Caco-2 (cell line): ENCODE results near the gene FUZ. TPM values are rescaled to one million over a fixed set of nuclear protein-coding genes. Genes with fewer than 3 reads are reported as not detected.

Experiments used
- BruUV-seq: library from RNA; stranded (reverse); fragments of 400-500 nt; replicated peaks from 2 replicates; lab custom pipeline; 2021; lab: Mats Ljungman, UMichigan
- CTCF ChIA-PET: fragments of 300-600 bp; sonication (Branson Sonifier 250); formaldehyde crosslinking; loops from one replicate; lab custom pipeline; 2022; ENCODE audit warnings: antibody characterized with exemption; lab: Charles Lee
- POLR2A ChIA-PET: fragments of 300-600 bp; sonication (Branson Sonifier 250); formaldehyde crosslinking; loops from one replicate; lab custom pipeline; 2022; ENCODE audit warnings: antibody characterized with exemption; lab: Charles Lee
- DNase-seq, 2 experiments: peaks; one replicate each; pipeline versions ENCODE4 v3.0.0 to v3.0.0-alpha.2; 2020 to 2022
- H3K27me3 ChIP-seq: replicated peaks from 2 replicates; pipeline ENCODE4 v1.6.0; 2011; ENCODE audit warnings: low read length; ENCODE audit not compliant: control insufficient read depth, insufficient read depth
- H3K36me3 ChIP-seq: 2 replicates; pipeline ENCODE4 v1.5.1; 2011; ENCODE audit warnings: low read length; ENCODE audit not compliant: control insufficient read depth, insufficient read depth
- H3K4me1 ChIP-seq: fragments of 250-450 bp; sonication (Bioruptor Pico); 2 replicates; pipeline ENCODE4 v1.5.1; 2020; ENCODE audit warnings: mild to moderate bottlenecking
- H3K4me3 ChIP-seq: 2 replicates; pipeline ENCODE4 v1.5.1; 2011; ENCODE audit warnings: low read depth, mild to moderate bottlenecking, control low read depth, low read length
- H3K9me3 ChIP-seq: fragments of 250-450 bp; sonication (Bioruptor Pico); 2 replicates; pipeline ENCODE4 v1.5.1; 2020; ENCODE audit warnings: mild to moderate bottlenecking, moderate library complexity
- H3K27ac Mint-ChIP-seq: one replicate; pipeline ENCODE4 v1.8.0; 2022; ENCODE audit warnings: mixed read lengths; ENCODE audit not compliant: unreplicated experiment
- H3K27me3 Mint-ChIP-seq: one replicate; pipeline ENCODE4 v1.8.0; 2022; ENCODE audit warnings: mixed read lengths; ENCODE audit not compliant: insufficient read depth, unreplicated experiment
- H3K36me3 Mint-ChIP-seq: one replicate; pipeline ENCODE4 v1.8.0; 2022; ENCODE audit warnings: mild to moderate bottlenecking, mixed read lengths; ENCODE audit not compliant: insufficient read depth, unreplicated experiment
- H3K4me1 Mint-ChIP-seq: one replicate; pipeline ENCODE4 v1.8.0; 2022; ENCODE audit warnings: low read depth, mixed read lengths; ENCODE audit not compliant: unreplicated experiment
- H3K4me3 Mint-ChIP-seq: one replicate; pipeline ENCODE4 v1.8.0; 2022; ENCODE audit warnings: mild to moderate bottlenecking, moderate library complexity, mixed read lengths; ENCODE audit not compliant: unreplicated experiment
- H3K9me3 Mint-ChIP-seq: one replicate; pipeline ENCODE4 v1.8.0; 2022; ENCODE audit warnings: mixed read lengths; ENCODE audit not compliant: unreplicated experiment
- CTCF ChIP-seq, 2 experiments: fragments of 200-600 bp in 1 of 2; IDR thresholded peaks; 1 replicate in 1 of 2; 2 replicates in 1 of 2; pipeline versions ENCODE4 v1.5.1 to v1.8.0; 2011 to 2022; ENCODE audit warnings: antibody characterized with exemption in 1 of 2, control low read depth in 1 of 2, inconsistent platforms in 1 of 2, low read depth in 1 of 2, low read length in 1 of 2, mild to moderate bottlenecking in 1 of 2, moderate library complexity in 1 of 2; ENCODE audit not compliant: insufficient read depth in 1 of 2, severe bottlenecking in 1 of 2, unreplicated experiment in 1 of 2
- intact Hi-C: fragments of 100-400 bp; cut with micrococcal nuclease; formaldehyde crosslinking; loops from one replicate; pipeline ENCODE4 v1.10.0; 2022; ENCODE audit not compliant: unreplicated experiment
- total RNA-seq: library from RNA; stranded (reverse); gene quantifications from 2 replicates; pipeline ENCODE4 v1.2.3, GENCODE V29; 2022

The FUZ gene
- total RNA-seq, 1 experiment from 2014 or later: 0.75 TPM

GRCh38 chr19:49843265-49843664 lies 30.2 kb upstream of the FUZ start:
- no TSS peak for BruUV-seq
- H3K36me3 ChIP-seq: peaks cover 3% of the 10 kb centered on the region; the same call in 1 of the 2 replicates
- Mint-ChIP-seq H3K4me1 (no peaks in the 10 kb centered on the region), H3K27me3 (no peaks in the 10 kb centered on the region), H3K4me3 (no peak overlapping the region), H3K9me3 (no peaks in the 10 kb centered on the region), H3K36me3 (peaks cover 41% of the 10 kb centered on the region), H3K27ac (no peak overlapping the region)
- no peaks in the 10 kb centered on the region for H3K9me3 ChIP-seq
- no peaks in the 10 kb centered on the region for H3K27me3 ChIP-seq
- no peaks in the 10 kb centered on the region for H3K4me1 ChIP-seq
- ChIA-PET POLR2A (no interaction called here), CTCF (no interaction called here)
- intact Hi-C loops: no loop called here
- TF ChIP-seq CTCF (IDR thresholded peaks at IDR 0.05; ENCODE audit: insufficient read depth in 1 of 2, low read depth in 1 of 2, low read length in 1 of 2, severe bottlenecking in 1 of 2, unreplicated experiment in 1 of 2): no peak
- no peak for DNase-seq
- H3K4me3 ChIP-seq: no peak overlapping the region

GRCh38 chr19:49840736-49841249 lies 27.7 kb upstream of the FUZ start:
- Histone ChIP-seq H3K27me3 (no peaks in the 10 kb centered on the region), H3K36me3 (peaks cover 3% of the 10 kb centered on the region), H3K4me3 (no peak overlapping the region), H3K4me1 (no peaks in the 10 kb centered on the region), H3K9me3 (no peaks in the 10 kb centered on the region)
- Mint-ChIP-seq H3K4me3 (no peak overlapping the region), H3K9me3 (no peaks in the 10 kb centered on the region), H3K36me3 (peaks cover 48% of the 10 kb centered on the region), H3K27me3 (no peaks in the 10 kb centered on the region), H3K4me1 (no peaks in the 10 kb centered on the region), H3K27ac (no peak overlapping the region)
- no peak for TF ChIP-seq CTCF (IDR thresholded peaks at IDR 0.05; ENCODE audit: insufficient read depth in 1 of 2, low read depth in 1 of 2, low read length in 1 of 2, severe bottlenecking in 1 of 2, unreplicated experiment in 1 of 2)
- CTCF ChIA-PET: no interaction called here
- intact Hi-C loops: no loop called here
- BruUV-seq: no TSS peak
- DNase-seq: no peak
- POLR2A ChIA-PET: no interaction called here

GRCh38 chr19:49840321-49840720 lies 27.2 kb upstream of the FUZ start:
- H3K36me3 ChIP-seq: peaks cover 3% of the 10 kb centered on the region
- peaks cover 53% of the 10 kb centered on the region for H3K36me3 Mint-ChIP-seq
- no peaks in the 10 kb centered on the region for H3K9me3 ChIP-seq
- intact Hi-C loops: no loop called here
- H3K4me1 ChIP-seq: no peaks in the 10 kb centered on the region
- ChIA-PET CTCF (no interaction called here), POLR2A (no interaction called here)
- BruUV-seq: no TSS peak
- no peak overlapping the region for H3K4me3 ChIP-seq
- no peaks in the 10 kb centered on the region for H3K27me3 ChIP-seq
- no peaks in the 10 kb centered on the region for H3K4me1 Mint-ChIP-seq
- H3K9me3 Mint-ChIP-seq: no peaks in the 10 kb centered on the region
- H3K4me3 Mint-ChIP-seq: no peak overlapping the region
- H3K27me3 Mint-ChIP-seq: no peaks in the 10 kb centered on the region
- H3K27ac Mint-ChIP-seq: no peak overlapping the region
- no peak for TF ChIP-seq CTCF (IDR thresholded peaks at IDR 0.05; ENCODE audit: insufficient read depth in 1 of 2, low read depth in 1 of 2, low read length in 1 of 2, severe bottlenecking in 1 of 2, unreplicated experiment in 1 of 2)
- no peak for DNase-seq
